Stomach (tissue), 9 donors: Measurements from ENCODE around the gene MUC16. TPM values are rescaled to one million over a fixed set of nuclear protein-coding genes. Genes with fewer than 3 reads are reported as not detected.
"Not testable (repeated sequence)": the region's sequence is repeated elsewhere in the genome, so short reads cannot be mapped to it uniquely, and the experiment has no call there.

Experiments
- DNase-seq, 2 donors: peaks; one replicate each; pipeline versions ENCODE4 v3.0.0 to v3.0.0-alpha.2; 2013 to 2019
- H3K27ac ChIP-seq, 5 donors: fragments of 200-600 bp in 4 of 5; sonication (generic) in 4 of 5; one replicate each; pipeline ENCODE4 v1.5.1; 2013 to 2019; ENCODE audit warnings: mild to moderate bottlenecking in 1 of 5, moderate library complexity in 1 of 5
- H3K27me3 ChIP-seq, 3 donors: fragments of 200-600 bp; sonication (generic); one replicate each; pipeline ENCODE4 v1.5.1; 2017 to 2019; ENCODE audit warnings: mixed run types in 1 of 3
- H3K36me3 ChIP-seq, 4 donors: fragments of 200-600 bp; sonication (generic); 1 replicate in 3 of 4; 2 replicates in 1 of 4; pipeline ENCODE4 v1.5.1; 2016 to 2019
- H3K4me1 ChIP-seq, 4 donors: fragments of 200-600 bp; sonication (generic); one replicate each; pipeline ENCODE4 v1.5.1; 2016 to 2019
- H3K4me3 ChIP-seq, 4 donors: fragments of 200-600 bp; sonication (generic) in 3 of 4; one replicate each; pipeline ENCODE4 v1.5.1; 2016 to 2019; ENCODE audit warnings: mild to moderate bottlenecking in 1 of 4
- H3K9me3 ChIP-seq, 4 donors: fragments of 200-600 bp; sonication (generic); one replicate each; pipeline ENCODE4 v1.5.1; 2016 to 2019
- CTCF ChIP-seq, 7 experiments: fragments of 450-650 bp in 4 of 7; fragments of 200-600 bp in 3 of 7; sonication (generic) in 3 of 7; IDR thresholded peaks; one replicate each; pipeline ENCODE4 v1.5.1; 2016 to 2019; ENCODE audit warnings: antibody characterized with exemption in 7 of 7, control low read depth in 2 of 7, mild to moderate bottlenecking in 1 of 7
- EP300 ChIP-seq: sonication (generic); formaldehyde crosslinking; IDR thresholded peaks from one replicate; pipeline ENCODE4 v1.6.1; 2017; ENCODE audit warnings: antibody characterized with exemption
- POLR2A ChIP-seq, 4 donors: fragments of 450-650 bp; IDR thresholded peaks; one replicate each; pipeline ENCODE4 v1.6.1; 2016; ENCODE audit warnings: antibody characterized with exemption in 4 of 4, control low read depth in 2 of 4, mild to moderate bottlenecking in 1 of 4, moderate library complexity in 1 of 4
- POLR2AphosphoS5 ChIP-seq, 3 donors: sonication (generic); formaldehyde crosslinking; IDR thresholded peaks; one replicate each; pipeline ENCODE4 v1.6.1; 2016; ENCODE audit warnings: antibody characterized with exemption in 3 of 3
- WGBS, 5 donors: extraction: QIAGEN DNeasy Blood & Tissue Kit in 3 of 5; methylation state at CpG; one replicate each; pipeline versions ENCODE4 v1.1.5 to v1.1.7; 2013 to 2018; 5-methylcytosine and 5-hydroxymethylcytosine counted together
- intact Hi-C: fragments of 100-400 bp; cut with DNase I; formaldehyde crosslinking; loops from one replicate; pipeline ENCODE4 v1.15.1; 2023; ENCODE audit warnings: low total_unique reads
- polyA plus RNA-seq, 3 donors: library from polyadenylated mRNA; stranded (reverse); fragments of 200-250 nt; gene quantifications; one replicate each; pipeline ENCODE4 v1.2.3, GENCODE V29; 2013
- total RNA-seq, 5 donors: library from RNA; depleted of rRNA; stranded (reverse); fragments of >200 nt; gene quantifications; one replicate each; pipeline versions ENCODE4 v1.1.0 to v1.2.3, GENCODE V29; 2014 to 2016
- donor health status: healthy with polysubstance abuse.
- donor health status: Bipolar disorder and iron deficiency.
- donor health status: healthy.

The MUC16 gene
- total and polyA plus RNA-seq, 8 donors = 0.28 to 0.55 (median 0.45) TPM; not detected in 5

DNA sequence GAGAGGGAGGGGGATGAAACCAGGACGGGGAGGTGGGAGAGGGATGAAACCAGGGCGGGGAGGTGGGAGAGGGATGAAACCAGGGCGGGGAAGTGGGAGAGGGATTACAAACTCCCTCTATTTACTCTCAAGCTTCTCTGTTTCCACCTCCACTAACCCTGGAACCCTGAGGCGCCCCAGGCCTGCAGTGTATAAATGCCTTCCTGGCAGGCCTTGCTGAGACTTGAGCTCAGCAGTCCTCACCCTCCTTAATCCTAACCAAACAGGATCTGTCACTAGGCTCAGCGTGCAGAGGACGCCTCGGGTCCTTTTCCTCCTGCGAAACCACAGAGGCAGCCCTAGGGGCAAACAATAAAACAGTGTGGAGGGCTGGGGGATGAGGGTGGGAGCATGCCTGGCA, 44.6 kb upstream of the MUC16 start:
- Histone ChIP-seq H3K9me3 (no peaks in the 10 kb centered on the region), H3K4me3 (no peak overlapping the region), H3K27ac (no peak overlapping the region), H3K36me3 (no peaks in the 10 kb centered on the region), H3K27me3 (peaks cover 0 to 35% (median 5%) of the 10 kb centered on the region in 3 donors), H3K4me1 (no peaks in the 10 kb centered on the region)
- intact Hi-C loops = no loop called here
- DNase-seq = peak in 1 of 2 donors; percentile 46
- WGBS, 5 donors = 20 to 28% (median 26%) methylated on average over 8 of the region's 8 CpGs
- TF ChIP-seq POLR2A (IDR thresholded peaks at IDR 0.05) (no peak), POLR2AphosphoS5 (IDR thresholded peaks at IDR 0.05) (no peak), EP300 (no peak)

- H3K36me3 ChIP-seq = no peaks in the 10 kb centered on the region
- intact Hi-C loops = no loop called here
- no peaks in the 10 kb centered on the region for H3K9me3 ChIP-seq
- 80 to 86% (median 84%) methylated on average over 8 of the region's 8 CpGs for WGBS, 5 donors
- H3K27ac ChIP-seq = no peak overlapping the region
- no peak overlapping the region for H3K4me3 ChIP-seq
- TF ChIP-seq POLR2AphosphoS5 (IDR thresholded peaks at IDR 0.05) = no peak
- TF ChIP-seq POLR2A (IDR thresholded peaks at IDR 0.05) = no peak
- TF ChIP-seq CTCF (IDR thresholded peaks at IDR 0.05) = no peak
- no peak for TF ChIP-seq EP300
- no peak for DNase-seq
- H3K27me3 ChIP-seq = peaks cover 0 to 35% (median 5%) of the 10 kb centered on the region in 3 donors
- H3K4me1 ChIP-seq = no peaks in the 10 kb centered on the region
Observed at GRCh38 chr19:9054207-9054606, 44.0 kb upstream of the MUC16 start.

DNA sequence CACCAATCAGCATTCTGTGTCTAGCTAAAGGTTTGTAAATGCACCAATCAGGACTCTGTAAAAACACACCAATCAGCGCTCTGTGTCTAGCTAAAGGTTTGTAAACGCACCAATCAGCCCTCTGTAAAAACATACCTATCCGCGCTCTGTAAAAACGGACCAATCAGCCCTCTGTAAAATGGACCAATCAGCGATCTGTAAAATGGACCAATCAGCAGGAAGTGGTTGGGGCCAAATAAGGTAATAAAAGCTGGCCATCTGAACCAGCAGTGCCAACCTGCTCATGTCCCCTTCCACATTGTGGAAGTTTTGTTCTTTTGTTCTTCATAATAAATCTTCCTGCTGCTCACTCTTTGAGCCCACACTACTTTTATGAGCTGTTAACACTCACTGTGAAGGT, 43.5 kb upstream of the MUC16 start:
- H3K4me1 ChIP-seq, H3K27ac ChIP-seq, H3K4me3 ChIP-seq, DNase-seq, H3K36me3 ChIP-seq, H3K9me3 ChIP-seq, intact Hi-C loops: not testable (repeated sequence)
- WGBS, 5 donors = 92 to 96% (median 93%) methylated on average over 6 of the region's 6 CpGs
- H3K27me3 ChIP-seq = peaks cover 0 to 35% (median 5%) of the 10 kb centered on the region in 3 donors

DNA sequence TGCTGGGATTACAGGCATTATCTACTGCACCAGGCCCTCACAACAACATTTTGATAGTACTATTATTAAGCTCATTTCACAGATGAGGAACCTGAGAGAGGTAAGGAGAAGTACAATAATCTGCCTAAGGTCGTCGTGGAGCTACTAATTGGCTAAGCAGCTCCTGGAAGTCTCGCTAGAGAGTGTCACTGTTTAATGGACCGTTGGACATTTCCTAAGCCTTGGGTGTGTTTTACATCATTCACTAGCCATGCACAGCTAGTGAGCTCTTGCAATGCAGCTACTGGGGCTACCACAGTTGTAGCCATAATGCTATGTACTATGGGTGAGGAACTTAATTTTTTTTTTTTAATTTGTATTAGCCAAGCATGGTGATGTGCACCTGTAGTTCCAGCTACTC, 42.7 kb upstream of the MUC16 start:
- Histone ChIP-seq H3K36me3 (no peaks in the 10 kb centered on the region), H3K27ac (no peak overlapping the region), H3K4me3 (no peak overlapping the region), H3K9me3 (no peaks in the 10 kb centered on the region), H3K27me3 (peaks cover 0 to 35% (median 5%) of the 10 kb centered on the region in 3 donors), H3K4me1 (no peaks in the 10 kb centered on the region)
- TF ChIP-seq EP300 = no peak
- no peak for TF ChIP-seq POLR2A (IDR thresholded peaks at IDR 0.05)
- TF ChIP-seq POLR2AphosphoS5 (IDR thresholded peaks at IDR 0.05) = no peak
- no peak for TF ChIP-seq CTCF (IDR thresholded peaks at IDR 0.05)
- intact Hi-C loops = no loop called here
- DNase-seq = no peak
- 78 to 91% (median 84%) methylated on average over 4 of the region's 4 CpGs for WGBS, 5 donors

DNA sequence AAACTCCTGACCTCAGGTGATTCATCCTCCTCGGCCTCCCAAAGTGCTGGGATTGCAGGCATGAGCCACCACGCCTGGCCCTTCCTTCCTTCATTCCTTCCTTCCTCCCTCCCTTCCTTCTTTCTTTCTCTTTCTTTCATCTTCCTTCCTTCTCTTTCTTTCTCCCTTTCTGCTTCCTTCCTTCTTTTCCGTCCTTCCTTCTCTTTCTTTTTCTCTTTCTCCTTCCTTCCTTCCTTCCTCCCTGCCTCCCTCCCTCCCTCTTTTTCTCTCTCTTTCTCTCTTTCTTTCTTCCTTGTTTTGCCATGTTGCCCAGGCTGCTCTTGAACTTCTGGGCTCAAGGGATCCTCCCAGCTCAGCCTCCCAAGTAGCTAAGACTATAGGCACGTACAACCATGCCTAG, 36.5 kb upstream of the MUC16 start:
- H3K27ac ChIP-seq = no peak overlapping the region
- H3K27me3 ChIP-seq = peaks cover 0 to 5% (median 0%) of the 10 kb centered on the region in 3 donors
- no peak for DNase-seq
- H3K36me3 ChIP-seq = no peaks in the 10 kb centered on the region
- H3K4me1 ChIP-seq = no peaks in the 10 kb centered on the region
- TF ChIP-seq CTCF (IDR thresholded peaks at IDR 0.05) (no peak), POLR2AphosphoS5 (IDR thresholded peaks at IDR 0.05) (no peak), POLR2A (IDR thresholded peaks at IDR 0.05) (no peak), EP300 (no peak)
- H3K4me3 ChIP-seq = no peak overlapping the region
- WGBS, 5 donors = 56 to 70% (median 64%) methylated on average over 4 of the region's 4 CpGs
- intact Hi-C loops = no loop called here
- H3K9me3 ChIP-seq = no peaks in the 10 kb centered on the region
